ENCODE measurements around the gene MMP25.

Gene MMP25

GRCh38 chr16:3017794-3018506 is 28.4 kb upstream of the MMP25 start, which contains the start of gene CLDN6:
Gene CLDN6, minus strand, starts transcription at chr16:3018183. Its CDS starts 2,162 bp downstream, at chr16:3016021.
- DNase-seq (ENCODE audit: low read depth in 2 of 2), result no peak

- DNase-seq (ENCODE audit: low read depth in 2 of 2), result no peak
These were observed 26.6 kb upstream of the MMP25 start for GRCh38 chr16:3019594-3020246.

- peak; percentile 57 for DNase-seq (ENCODE audit: low read depth in 2 of 2)
These were observed 26.1 kb upstream of the MMP25 start, which contains the start of gene TNFRSF12A for GRCh38 chr16:3020247-3020603. Gene TNFRSF12A, plus strand, starts transcription at chr16:3020368. Its CDS starts 30 bp downstream, at chr16:3020398.

GRCh38 chr16:3020604-3021448 is 25.5 kb upstream of the MMP25 start:
- DNase-seq (ENCODE audit: low read depth in 2 of 2), result peak in 1 of 2 donors; percentile 53

GRCh38 chr16:3021449-3022207 is 24.7 kb upstream of the MMP25 start:
- DNase-seq (ENCODE audit: low read depth in 2 of 2), result peak; percentile 70 to 78

GRCh38 chr16:3022208-3022683 is 24.1 kb upstream of the MMP25 start:
- DNase-seq (ENCODE audit: low read depth in 2 of 2), result peak; percentile 87 to 90

GRCh38 chr16:3022684-3023414 is 23.5 kb upstream of the MMP25 start:
- DNase-seq (ENCODE audit: low read depth in 2 of 2), result no peak

GRCh38 chr16:3023415-3023668 is 23.0 kb upstream of the MMP25 start:
- no peak for DNase-seq (ENCODE audit: low read depth in 2 of 2)

GRCh38 chr16:3023669-3024478 is 22.5 kb upstream of the MMP25 start, which contains the start of the genes HCFC1R1 and THOC6:
Gene HCFC1R1, minus strand, starts transcription at chr16:3023942. Its CDS starts 1 bp downstream, at chr16:3023941.
Gene THOC6, plus strand, starts transcription at chr16:3024035. Its CDS starts 292 bp downstream, at chr16:3024327.
- DNase-seq (ENCODE audit: low read depth in 2 of 2), result peak; percentile 88 to 92

- no peak for DNase-seq (ENCODE audit: low read depth in 2 of 2)
These were observed 21.0 kb upstream of the MMP25 start for GRCh38 chr16:3025032-3026002.

- no peak for DNase-seq (ENCODE audit: low read depth in 2 of 2)
These were observed 20.4 kb upstream of the MMP25 start for GRCh38 chr16:3026003-3026378.

- DNase-seq (ENCODE audit: low read depth in 2 of 2), result no peak
These were observed 19.5 kb upstream of the MMP25 start for GRCh38 chr16:3026609-3027488.

- no peak for DNase-seq (ENCODE audit: low read depth in 2 of 2)
These were observed 18.9 kb upstream of the MMP25 start for GRCh38 chr16:3027489-3027795.

- DNase-seq (ENCODE audit: low read depth in 2 of 2), result peak; percentile 86 to 91
These were observed 18.2 kb upstream of the MMP25 start for GRCh38 chr16:3027983-3028715.

- DNase-seq (ENCODE audit: low read depth in 2 of 2), result no peak
These were observed 17.5 kb upstream of the MMP25 start for GRCh38 chr16:3028716-3029319.

- no peak for DNase-seq (ENCODE audit: low read depth in 2 of 2)
These were observed 16.7 kb upstream of the MMP25 start for GRCh38 chr16:3029491-3030221.
